BJ (cell line): ENCODE data around the gene FBXW5. TPM values are rescaled to one million over a fixed set of nuclear protein-coding genes. Genes with fewer than 3 reads are reported as not detected.

ENCODE experiments used
- CTCF ChIA-PET: fragments of 350-600 bp; formaldehyde crosslinking; extraction: SDS; loops from one replicate; lab custom pipeline; 2021; ENCODE audit warnings: antibody characterized with exemption, inconsistent platforms; lab: Yijun Ruan, JAX
- POLR2A ChIA-PET: fragments of 300-600 bp; sonication (Branson Sonifier 250); formaldehyde crosslinking; extraction: SDS; loops from one replicate; lab custom pipeline; 2021; ENCODE audit warnings: antibody characterized with exemption; lab: Charles Lee
- DNase-seq: peaks from one replicate; pipeline ENCODE4 v3.0.0-alpha.2; 2011; ENCODE audit warnings: low read depth
- H3K27me3 ChIP-seq: 2 replicates; pipeline ENCODE4 v1.6.0; 2011; ENCODE audit warnings: low read length; ENCODE audit not compliant: control insufficient read depth, insufficient read depth
- H3K36me3 ChIP-seq: 2 replicates; pipeline ENCODE4 v1.5.1; 2011; ENCODE audit warnings: low read length; ENCODE audit not compliant: control insufficient read depth, insufficient read depth
- H3K4me3 ChIP-seq: 2 replicates; pipeline ENCODE4 v1.5.1; 2011; ENCODE audit warnings: low read depth, mild to moderate bottlenecking, control low read depth, low read length
- polyA plus RNA-seq: library from polyadenylated mRNA; depleted of rRNA; stranded (reverse); fragments of >200 nt; gene quantifications from 2 replicates; pipeline ENCODE4 v1.2.3, GENCODE V29; 2011
- TF ChIP-seq, protein P1 (sequence below): IDR thresholded peaks from 2 replicates; pipeline ENCODE4 v1.5.1; 2011; ENCODE audit warnings: low read depth, mild to moderate bottlenecking, control low read depth, inconsistent platforms, low read length, moderate library complexity; ENCODE audit not compliant: insufficient read depth

FBXW5 gene
- polyA plus RNA-seq, 1 experiment: 71.9 TPM

DNA sequence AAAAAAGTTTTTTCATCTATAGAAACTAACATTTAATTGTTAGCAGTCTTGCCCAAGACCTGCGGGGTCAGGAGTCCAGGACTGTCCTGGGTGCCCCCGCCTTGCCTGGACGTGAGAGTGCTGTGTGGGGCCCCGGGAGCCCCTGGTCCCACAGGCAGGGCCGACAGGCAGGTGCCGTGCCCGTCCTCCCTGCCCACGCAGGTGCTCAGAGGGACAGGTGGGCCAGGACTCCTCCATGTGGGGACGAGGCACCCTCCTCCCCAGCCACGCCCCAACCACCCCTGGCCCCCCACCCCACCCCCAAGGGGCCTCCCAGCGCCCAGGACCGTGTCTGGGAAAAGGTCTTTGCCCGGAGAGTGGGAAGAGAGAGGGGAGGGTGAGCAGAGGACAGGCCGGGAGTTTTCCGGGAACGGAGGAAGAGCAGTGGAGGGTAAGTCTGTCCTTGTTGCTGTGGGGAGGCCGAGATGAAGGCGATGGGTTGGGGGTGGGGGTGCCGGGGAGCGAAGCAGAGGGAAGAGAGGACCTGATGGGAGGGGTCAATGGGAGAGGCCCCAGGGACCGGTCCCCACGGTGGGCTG lies 4.8 kb upstream of the FBXW5 start:
- TF ChIP-seq, protein P1, sequence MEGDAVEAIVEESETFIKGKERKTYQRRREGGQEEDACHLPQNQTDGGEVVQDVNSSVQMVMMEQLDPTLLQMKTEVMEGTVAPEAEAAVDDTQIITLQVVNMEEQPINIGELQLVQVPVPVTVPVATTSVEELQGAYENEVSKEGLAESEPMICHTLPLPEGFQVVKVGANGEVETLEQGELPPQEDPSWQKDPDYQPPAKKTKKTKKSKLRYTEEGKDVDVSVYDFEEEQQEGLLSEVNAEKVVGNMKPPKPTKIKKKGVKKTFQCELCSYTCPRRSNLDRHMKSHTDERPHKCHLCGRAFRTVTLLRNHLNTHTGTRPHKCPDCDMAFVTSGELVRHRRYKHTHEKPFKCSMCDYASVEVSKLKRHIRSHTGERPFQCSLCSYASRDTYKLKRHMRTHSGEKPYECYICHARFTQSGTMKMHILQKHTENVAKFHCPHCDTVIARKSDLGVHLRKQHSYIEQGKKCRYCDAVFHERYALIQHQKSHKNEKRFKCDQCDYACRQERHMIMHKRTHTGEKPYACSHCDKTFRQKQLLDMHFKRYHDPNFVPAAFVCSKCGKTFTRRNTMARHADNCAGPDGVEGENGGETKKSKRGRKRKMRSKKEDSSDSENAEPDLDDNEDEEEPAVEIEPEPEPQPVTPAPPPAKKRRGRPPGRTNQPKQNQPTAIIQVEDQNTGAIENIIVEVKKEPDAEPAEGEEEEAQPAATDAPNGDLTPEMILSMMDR: no peak
- ChIA-PET CTCF (interaction anchor here (0.7 to 1.7 kb wide), 3 partner anchors 64 to 80 kb away, joined by 3 read pairs; partner anchors contain the start of gene ABCA2), POLR2A (no interaction called here)
- H3K36me3 ChIP-seq: no peaks in the 10 kb centered on the region
- no peaks in the 10 kb centered on the region for H3K27me3 ChIP-seq
- H3K4me3 ChIP-seq: peak overlapping the region; percentile 68
- no peak for DNase-seq

- TF ChIP-seq, protein P1: peak; percentile 61
- ChIA-PET CTCF (interaction anchor here (0.5 to 4.1 kb wide), 30 partner anchors 9 to 278 kb away, joined by 3 to 118 read pairs (median 4); partner anchors contain the start of genes AJM1, FUT7 and TMEM141), POLR2A (interaction anchor here (0.6 kb wide), 1 partner anchor 101 kb away, joined by 10 read pairs; no protein-coding TSS in a partner anchor)
Observed at GRCh38 chr9:136947955-136948510, 3.5 kb upstream of the FBXW5 start.

GRCh38 chr9:136947028-136947891 lies 2.7 kb upstream of the FBXW5 start:
- H3K27me3 ChIP-seq: no peaks in the 10 kb centered on the region
- TF ChIP-seq, protein P1: no peak
- no peak overlapping the region for H3K4me3 ChIP-seq
- no peak for DNase-seq
- ChIA-PET CTCF (interaction anchor here (0.6 to 4.1 kb wide), 30 partner anchors 8 to 278 kb away, joined by 3 to 118 read pairs (median 4); partner anchors contain the start of genes AJM1, FUT7 and TMEM141), POLR2A (no interaction called here)
- peaks cover 6% of the 10 kb centered on the region for H3K36me3 ChIP-seq

More at GRCh38 chr9:136947955-136948510, 3.5 kb upstream of the FBXW5 start:
- Histone ChIP-seq H3K36me3 (no peaks in the 10 kb centered on the region; the same call in 1 of the 2 replicates), H3K27me3 (no peaks in the 10 kb centered on the region), H3K4me3 (no peak overlapping the region)
- DNase-seq: no peak

DNA sequence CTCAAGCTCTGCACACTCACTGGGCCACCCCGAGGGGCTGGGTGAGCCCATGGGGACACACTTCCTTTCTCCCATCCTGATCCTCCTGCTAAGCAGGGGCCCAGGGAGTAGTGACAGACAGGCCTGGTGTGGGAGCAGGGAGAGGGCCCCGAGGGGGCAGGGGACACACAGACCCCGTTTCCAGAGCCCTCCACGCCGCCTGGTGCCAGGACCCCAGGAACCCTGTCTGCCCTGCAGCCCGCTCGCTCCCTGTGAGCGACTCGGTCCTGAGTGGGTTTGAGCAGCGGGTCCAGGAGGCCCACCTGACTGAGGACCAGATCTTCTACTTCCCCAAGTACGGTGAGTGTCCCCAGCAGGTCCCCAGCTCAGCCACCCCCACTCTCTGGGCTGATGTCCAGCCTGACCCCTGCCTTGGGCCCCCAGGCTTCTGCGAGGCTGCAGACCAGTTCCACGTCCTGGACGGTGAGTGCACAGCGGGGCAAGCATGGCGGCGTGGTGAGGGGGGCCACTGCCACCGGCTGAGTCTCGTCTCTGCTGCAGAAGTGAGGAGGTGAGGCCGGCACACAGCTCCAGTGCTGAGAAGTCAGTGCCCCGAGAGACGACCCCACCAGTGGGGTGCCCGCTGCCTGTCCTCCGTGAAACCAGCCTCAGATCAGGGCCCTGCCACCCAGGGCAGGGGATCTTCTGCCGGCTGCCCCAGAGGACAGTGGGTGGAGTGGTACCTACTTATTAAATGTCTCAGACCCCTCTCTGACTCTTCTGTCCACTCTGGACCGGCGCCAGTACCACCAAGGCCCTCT lies 1.9 kb upstream of the FBXW5 start:
- H3K36me3 ChIP-seq: peaks cover 12% of the 10 kb centered on the region
- H3K27me3 ChIP-seq: no peaks in the 10 kb centered on the region
- TF ChIP-seq, protein P1: no peak
- no peak overlapping the region for H3K4me3 ChIP-seq
- POLR2A ChIA-PET: no interaction called here
- CTCF ChIA-PET: interaction anchor here (1.4 to 4.1 kb wide), 6 partner anchors 13 to 158 kb away, joined by 3 to 118 read pairs (median 10); partner anchors contain the start of gene FUT7
- no peak for DNase-seq
